GM12875 (cell line): ENCODE data around the gene TAF4B.

Experiments used
- H3K4me3 ChIP-seq: one replicate; pipeline ENCODE4 v1.5.1; 2011; ENCODE audit warnings: low read depth, low read length, control low read depth
- TF ChIP-seq, protein P1 (sequence below): IDR thresholded peaks from 2 replicates; pipeline ENCODE4 v1.5.1; 2011; ENCODE audit warnings: low read depth, mild to moderate bottlenecking, control low read depth, inconsistent platforms, low read length, moderate library complexity, borderline replicate concordance; ENCODE audit not compliant: insufficient read depth

Gene TAF4B

DNA sequence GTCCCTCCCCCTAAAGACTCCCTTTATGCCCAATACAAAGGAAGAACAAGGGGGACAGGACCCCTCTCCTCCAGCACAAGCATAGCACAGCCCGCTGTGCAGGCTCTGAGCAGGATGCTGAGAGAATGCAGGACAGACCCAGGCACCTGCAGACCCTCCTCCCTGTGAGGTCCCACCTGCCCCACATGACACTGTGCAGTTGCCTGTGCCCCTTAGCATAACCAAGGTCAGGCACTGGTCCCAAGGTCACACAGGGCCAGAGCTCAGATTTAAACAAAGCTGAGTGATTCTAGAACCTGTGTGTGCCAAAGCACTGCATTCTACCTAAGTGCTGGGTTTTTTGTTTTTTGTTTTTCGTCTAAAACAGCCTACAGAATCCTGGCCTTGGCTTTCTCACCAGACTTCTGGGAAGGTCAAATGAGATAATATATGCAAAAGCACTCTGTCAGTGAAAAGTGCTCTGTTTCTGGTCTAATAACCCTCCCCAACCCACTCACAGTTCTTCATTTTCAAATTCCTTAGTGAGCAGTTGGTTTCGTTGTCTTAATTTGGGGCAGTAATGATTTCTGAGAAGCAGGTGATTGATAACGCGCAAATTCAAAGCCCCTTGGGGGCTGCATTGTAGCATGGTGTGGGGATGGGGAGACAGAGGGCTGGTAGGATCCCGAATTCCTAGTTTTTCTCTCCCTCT, 196.4 kb downstream of the TAF4B start:
- TF ChIP-seq, protein P1, sequence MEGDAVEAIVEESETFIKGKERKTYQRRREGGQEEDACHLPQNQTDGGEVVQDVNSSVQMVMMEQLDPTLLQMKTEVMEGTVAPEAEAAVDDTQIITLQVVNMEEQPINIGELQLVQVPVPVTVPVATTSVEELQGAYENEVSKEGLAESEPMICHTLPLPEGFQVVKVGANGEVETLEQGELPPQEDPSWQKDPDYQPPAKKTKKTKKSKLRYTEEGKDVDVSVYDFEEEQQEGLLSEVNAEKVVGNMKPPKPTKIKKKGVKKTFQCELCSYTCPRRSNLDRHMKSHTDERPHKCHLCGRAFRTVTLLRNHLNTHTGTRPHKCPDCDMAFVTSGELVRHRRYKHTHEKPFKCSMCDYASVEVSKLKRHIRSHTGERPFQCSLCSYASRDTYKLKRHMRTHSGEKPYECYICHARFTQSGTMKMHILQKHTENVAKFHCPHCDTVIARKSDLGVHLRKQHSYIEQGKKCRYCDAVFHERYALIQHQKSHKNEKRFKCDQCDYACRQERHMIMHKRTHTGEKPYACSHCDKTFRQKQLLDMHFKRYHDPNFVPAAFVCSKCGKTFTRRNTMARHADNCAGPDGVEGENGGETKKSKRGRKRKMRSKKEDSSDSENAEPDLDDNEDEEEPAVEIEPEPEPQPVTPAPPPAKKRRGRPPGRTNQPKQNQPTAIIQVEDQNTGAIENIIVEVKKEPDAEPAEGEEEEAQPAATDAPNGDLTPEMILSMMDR, result no peak
- no peak overlapping the region for H3K4me3 ChIP-seq

DNA sequence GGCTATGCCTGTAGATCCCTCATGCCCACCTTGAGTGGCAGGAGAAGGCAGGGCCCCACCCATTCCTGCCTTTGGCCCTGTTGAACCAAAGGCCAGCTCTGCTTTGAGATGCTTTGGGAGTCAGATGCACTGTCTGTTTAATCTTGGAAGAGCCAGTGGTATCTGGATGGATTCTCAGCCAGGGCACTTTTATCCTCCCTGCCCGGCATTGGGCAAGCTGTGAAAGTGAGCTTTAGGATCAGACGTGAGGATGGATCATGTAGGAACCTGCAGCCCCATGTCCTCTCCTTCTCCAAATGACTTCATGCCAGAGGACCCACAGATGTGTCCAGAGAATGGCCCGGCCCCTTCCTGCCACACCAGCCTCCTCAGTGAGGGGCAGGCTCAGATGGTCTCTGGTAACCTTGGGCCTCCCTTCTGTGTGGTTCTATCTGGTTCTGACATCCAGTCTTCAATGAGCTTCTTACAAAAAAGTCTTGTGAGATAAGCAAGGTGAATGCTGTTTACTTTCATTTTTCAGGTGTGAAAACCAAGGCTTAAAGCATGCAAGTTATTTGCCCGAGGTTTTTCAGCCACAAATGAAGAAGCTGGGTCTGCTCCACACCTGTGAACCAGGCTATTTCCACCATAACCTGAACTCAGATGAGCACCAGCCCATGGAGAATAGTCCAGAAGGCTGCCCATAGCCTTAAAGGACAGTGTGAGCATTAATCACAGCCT, 198.3 kb downstream of the TAF4B start:
- H3K4me3 ChIP-seq, result no peak overlapping the region
- TF ChIP-seq, protein P1, result no peak

DNA sequence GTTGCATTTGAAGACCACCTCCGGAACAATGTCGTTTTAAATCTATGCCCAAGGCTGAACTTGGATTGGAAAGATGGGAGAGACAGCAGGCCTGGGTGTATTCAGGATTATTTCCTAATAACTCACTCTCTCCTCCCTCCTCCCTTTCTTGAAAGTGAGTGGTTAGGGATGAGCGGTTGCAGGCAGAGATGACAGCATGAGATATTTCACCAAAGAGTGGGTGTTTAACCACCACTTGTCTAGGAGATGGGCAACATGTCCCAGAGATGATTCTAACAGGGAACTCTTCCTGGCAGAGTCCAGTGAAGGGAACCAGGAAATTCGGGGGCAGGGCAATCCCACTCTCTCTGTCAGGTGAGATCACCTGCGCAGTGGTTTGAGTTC, 198.9 kb downstream of the TAF4B start:
- H3K4me3 ChIP-seq, result no peak overlapping the region
- TF ChIP-seq, protein P1, result no peak

DNA sequence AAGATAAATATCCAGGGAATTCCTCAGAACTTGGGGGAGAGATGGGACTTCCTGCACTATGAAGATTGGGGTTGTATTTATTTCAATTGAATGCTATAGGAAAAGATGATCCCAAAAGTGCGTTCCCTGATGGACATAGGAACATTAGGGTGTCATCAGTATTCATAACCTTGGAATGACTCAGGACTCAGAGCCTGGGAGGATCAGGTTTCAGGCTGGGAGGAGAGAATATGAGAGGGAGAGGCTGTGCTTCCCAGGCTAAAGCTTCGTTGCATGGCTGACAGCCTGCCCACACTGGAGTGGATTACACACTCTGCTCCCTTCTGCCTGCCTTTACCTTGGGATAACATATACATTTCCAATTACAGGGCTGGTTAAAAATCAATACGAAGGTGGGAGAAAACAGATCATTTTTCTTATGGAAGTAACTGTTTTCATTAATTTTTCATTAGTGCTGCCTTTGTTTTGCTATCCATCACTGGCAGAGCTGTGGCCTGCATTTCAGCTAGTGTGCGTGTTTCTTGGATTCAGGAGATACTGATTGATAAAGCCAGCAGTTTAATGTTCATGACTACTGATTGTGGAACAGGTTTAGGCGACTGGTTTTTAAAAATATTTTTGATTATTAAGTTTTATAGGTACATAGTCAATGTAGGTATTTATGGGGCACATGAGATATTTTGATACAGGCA, 203.4 kb downstream of the TAF4B start:
- TF ChIP-seq, protein P1, result no peak
- H3K4me3 ChIP-seq, result no peak overlapping the region

DNA sequence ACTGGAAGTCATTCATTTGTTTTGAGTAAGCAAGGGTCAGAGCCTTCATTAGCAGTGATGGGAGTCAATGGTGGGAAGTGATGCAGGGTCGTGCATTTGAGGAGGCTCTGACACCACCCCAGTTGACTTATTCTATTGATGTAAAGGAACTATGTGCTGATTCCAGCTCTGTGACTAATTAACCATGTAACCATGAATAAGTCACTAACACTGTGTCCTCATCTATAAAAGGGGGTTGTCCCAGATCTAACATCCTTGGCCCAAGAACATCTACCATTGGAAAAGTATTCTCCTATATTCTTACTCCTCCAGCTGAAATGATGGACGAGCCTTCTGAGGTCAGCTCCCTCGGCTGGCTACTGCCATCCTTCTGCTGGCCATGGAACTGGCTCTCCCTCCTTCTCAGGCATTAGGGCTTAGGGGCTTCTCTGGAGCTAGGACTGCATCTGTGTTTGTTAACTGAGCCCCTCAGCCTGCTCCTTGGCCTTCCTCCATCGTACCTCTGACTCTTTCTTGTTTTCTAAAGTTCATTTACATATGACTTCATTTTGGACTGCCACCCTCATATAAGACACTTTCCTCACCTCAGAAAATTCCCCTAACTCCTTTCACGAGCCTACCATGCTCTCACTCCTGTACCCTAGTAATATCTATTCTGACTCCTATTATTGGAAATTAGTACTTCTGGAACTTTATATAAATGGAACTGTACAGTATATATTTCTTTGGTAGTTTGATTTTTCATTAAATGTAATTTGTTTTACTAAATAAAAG, 206.6 kb downstream of the TAF4B start:
- H3K4me3 ChIP-seq, result no peak overlapping the region

DNA sequence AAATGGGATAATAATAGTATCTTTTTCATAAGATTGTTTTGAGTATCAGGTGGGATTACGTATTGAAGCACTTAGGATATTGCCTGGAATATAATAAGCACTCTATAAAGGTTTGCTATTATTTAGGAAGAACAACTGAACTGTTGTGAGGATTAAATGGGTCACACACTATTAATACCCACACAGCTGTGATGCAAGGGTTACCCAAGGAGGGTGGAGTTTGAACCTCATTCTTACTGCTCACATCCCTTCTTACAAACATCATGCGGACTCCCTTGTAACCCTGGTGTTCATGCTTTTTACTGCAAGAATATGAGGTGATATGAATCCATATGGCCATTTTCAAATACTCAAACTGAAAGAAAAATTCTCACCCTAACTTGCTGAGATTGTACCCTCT, 208.6 kb downstream of the TAF4B start:
- TF ChIP-seq, protein P1, result no peak
- no peak overlapping the region for H3K4me3 ChIP-seq

More for the DNA sequence above, 206.6 kb downstream of the TAF4B start:
- TF ChIP-seq, protein P1, result no peak
